IMR-90 (cell line): ENCODE measurements around the gene ADAM12. TPM values are rescaled to one million over a fixed set of nuclear protein-coding genes. Genes with fewer than 3 reads are reported as not detected.

Experiments
- ATAC-seq: fragments of 200-7000 bp; cut with Tn5 transposase; 2 replicates; pipeline ENCODE4 v1.9.1; 2020; ENCODE audit warnings: low read depth, mild to moderate bottlenecking, moderate library complexity
- BruUV-seq: library from RNA; stranded (reverse); fragments of 400-500 nt; replicated peaks from 2 replicates; lab custom pipeline; 2021; lab: Mats Ljungman, UMichigan
- CTCF ChIA-PET: fragments of 300-600 bp; formaldehyde crosslinking; extraction: SDS; loops from one replicate; lab custom pipeline; 2021; ENCODE audit warnings: antibody characterized with exemption; lab: Yijun Ruan, JAX
- POLR2A ChIA-PET: fragments of 300-600 bp; sonication (Branson Sonifier 250); formaldehyde crosslinking; loops from one replicate; lab custom pipeline; 2022; ENCODE audit warnings: antibody characterized with exemption; ENCODE audit not compliant: unreplicated experiment; lab: Charles Lee
- DNase-seq: peaks from one replicate; pipeline ENCODE4 v3.0.0; 2013
- H2AFZ ChIP-seq: replicated peaks from 2 replicates; pipeline ENCODE3; 2013; ENCODE audit warnings: low read length, mild to moderate bottlenecking; ENCODE audit not compliant: poor library complexity
- H2AK5ac ChIP-seq: 2 replicates; pipeline ENCODE4 v1.6.1; 2013; ENCODE audit warnings: low read depth, low read length, inconsistent platforms
- H2AK9ac ChIP-seq: replicated peaks from 2 replicates; pipeline ENCODE3; 2013; ENCODE audit warnings: mild to moderate bottlenecking, low read depth, low read length, moderate library complexity; ENCODE audit not compliant: poor library complexity
- H2BK120ac ChIP-seq: 2 replicates; pipeline ENCODE4 v1.6.1; 2013; ENCODE audit warnings: low read depth, low read length, inconsistent platforms
- H2BK15ac ChIP-seq: 3 replicates; pipeline ENCODE4 v1.6.1; 2013; ENCODE audit warnings: low read depth, low read length, inconsistent platforms
- H2BK20ac ChIP-seq: 2 replicates; pipeline ENCODE4 v1.6.1; 2013; ENCODE audit warnings: low read depth, mild to moderate bottlenecking, inconsistent platforms, low read length, moderate library complexity
- H2BK5ac ChIP-seq: 2 replicates; pipeline ENCODE4 v1.6.1; 2013; ENCODE audit warnings: mild to moderate bottlenecking, low read depth, low read length, inconsistent platforms; ENCODE audit not compliant: poor library complexity, severe bottlenecking
- H3K14ac ChIP-seq: replicated peaks from 2 replicates; pipeline ENCODE4 v1.6.1; 2013; ENCODE audit warnings: low read depth, low read length, inconsistent platforms
- H3K18ac ChIP-seq: 2 replicates; pipeline ENCODE4 v1.6.1; 2013; ENCODE audit warnings: low read depth, low read length, control low read depth
- H3K23ac ChIP-seq: 2 replicates; pipeline ENCODE4 v1.6.1; 2013; ENCODE audit warnings: low read depth, low read length, inconsistent platforms
- H3K27ac ChIP-seq: 2 replicates; pipeline ENCODE4 v1.5.1; 2013; ENCODE audit warnings: mild to moderate bottlenecking, control low read depth, low read length; ENCODE audit not compliant: insufficient read depth
- H3K27me3 ChIP-seq: 2 replicates; pipeline ENCODE4 v1.6.1; 2013; ENCODE audit warnings: low read length; ENCODE audit not compliant: control insufficient read depth, insufficient read depth
- H3K36me3 ChIP-seq: 2 replicates; pipeline ENCODE4 v1.6.1; 2013; ENCODE audit warnings: low read length, mixed read lengths; ENCODE audit not compliant: control insufficient read depth, insufficient read depth
- H3K4ac ChIP-seq: 2 replicates; pipeline ENCODE4 v1.6.1; 2013; ENCODE audit warnings: low read depth, low read length, inconsistent platforms
- H3K4me1 ChIP-seq: 2 replicates; pipeline ENCODE4 v1.6.1; 2013; ENCODE audit warnings: low read length, mixed read lengths; ENCODE audit not compliant: control insufficient read depth, insufficient read depth
- H3K4me2 ChIP-seq: 2 replicates; pipeline ENCODE4 v1.6.1; 2013; ENCODE audit warnings: low read depth, mild to moderate bottlenecking, control low read depth, low read length, moderate library complexity
- H3K4me3 ChIP-seq: 2 replicates; pipeline ENCODE4 v1.5.1; 2013; ENCODE audit warnings: low read depth, mild to moderate bottlenecking, control low read depth, low read length, moderate library complexity; ENCODE audit not compliant: insufficient read depth
- H3K56ac ChIP-seq: 2 replicates; pipeline ENCODE4 v1.6.1; 2013; ENCODE audit warnings: low read length, inconsistent platforms; ENCODE audit not compliant: insufficient read depth; ENCODE audit errors: extremely low read depth
- H3K79me1 ChIP-seq, 2 experiments: 2 replicates each; pipeline ENCODE4 v1.6.1; 2013; ENCODE audit warnings: low read length in 2 of 2, inconsistent platforms in 1 of 2, low read depth in 1 of 2
- H3K9ac ChIP-seq: 2 replicates; pipeline ENCODE4 v1.6.1; 2013; ENCODE audit warnings: low read depth, low read length, control low read depth
- H3K9me1 ChIP-seq: 2 replicates; pipeline ENCODE4 v1.6.1; 2013; ENCODE audit warnings: low read length, inconsistent platforms; ENCODE audit not compliant: insufficient read depth
- H3K9me3 ChIP-seq: 2 replicates; pipeline ENCODE4 v1.6.1; 2013; ENCODE audit warnings: low read length; ENCODE audit not compliant: control insufficient read depth, insufficient read depth
- H4K20me1 ChIP-seq: 2 replicates; pipeline ENCODE4 v1.6.1; 2013; ENCODE audit warnings: low read length, inconsistent platforms; ENCODE audit not compliant: insufficient read depth
- H4K5ac ChIP-seq: 2 replicates; pipeline ENCODE4 v1.6.1; 2013; ENCODE audit warnings: mild to moderate bottlenecking, low read depth, low read length, control low read depth
- H4K8ac ChIP-seq, 2 experiments: 2 replicates each; pipeline ENCODE4 v1.6.1; 2013; ENCODE audit warnings: low read depth in 2 of 2, low read length in 2 of 2, control low read depth in 1 of 2, inconsistent platforms in 1 of 2
- H4K91ac ChIP-seq: 2 replicates; pipeline ENCODE4 v1.6.1; 2013; ENCODE audit warnings: low read depth, low read length, inconsistent platforms; ENCODE audit not compliant: insufficient read depth
- CTCF ChIP-seq: conservative IDR thresholded peaks from 2 replicates; pipeline ENCODE4 v1.5.1; 2012; ENCODE audit warnings: mild to moderate bottlenecking, low read depth, low read length, improper control_type of control experiment
- MAFK ChIP-seq: IDR thresholded peaks from 2 replicates; pipeline ENCODE4 v1.6.1; 2012; ENCODE audit warnings: low read depth, low read length, improper control_type of control experiment
- WGBS, 2 experiments: methylation state at CpG; one replicate each; pipeline versions ENCODE4 v1.1.5 to v1.1.7; 2013; ENCODE audit warnings: missing lambda C conversion rate in 2 of 2; ENCODE audit not compliant: insufficient read length in 1 of 2; ENCODE audit errors: extremely low coverage in 2 of 2; 5-methylcytosine and 5-hydroxymethylcytosine counted together
- dilution Hi-C: fragments of 300-500 bp; cut with HindIII; formaldehyde crosslinking; loops from one replicate; pipeline ENCODE4 v1.14.3; 2018; ENCODE audit warnings: low sequenced_read_pairs; ENCODE audit not compliant: unreplicated experiment
- in situ Hi-C: fragments of 300-500 bp; cut with MboI; formaldehyde crosslinking; loops from 3 replicates; pipeline ENCODE4 v1.14.3; 2019; ENCODE audit warnings: low sequenced_read_pairs, inconsistent platforms, mixed read lengths
- intact Hi-C: fragments of 100-400 bp; cut with micrococcal nuclease; formaldehyde crosslinking; loops from 2 replicates; pipeline ENCODE4 v1.10.0; 2022
- polyA plus RNA-seq, 3 experiments: library from polyadenylated mRNA; depleted of rRNA; stranded (reverse); fragments of >200 nt; gene quantifications; 2 replicates each; pipeline ENCODE4 v1.2.3, GENCODE V29; 2012; ENCODE audit warnings: low replicate concordance in 1 of 3
- total RNA-seq: library from RNA; depleted of rRNA; stranded (reverse); fragments of >200 nt; gene quantifications from 2 replicates; pipeline ENCODE4 v1.2.3, GENCODE V29; 2012

ADAM12 gene
- total and polyA plus RNA-seq, 2 of the 4 experiments (the other 2 are of a cell fraction): 9.6 to 10.2 TPM

DNA sequence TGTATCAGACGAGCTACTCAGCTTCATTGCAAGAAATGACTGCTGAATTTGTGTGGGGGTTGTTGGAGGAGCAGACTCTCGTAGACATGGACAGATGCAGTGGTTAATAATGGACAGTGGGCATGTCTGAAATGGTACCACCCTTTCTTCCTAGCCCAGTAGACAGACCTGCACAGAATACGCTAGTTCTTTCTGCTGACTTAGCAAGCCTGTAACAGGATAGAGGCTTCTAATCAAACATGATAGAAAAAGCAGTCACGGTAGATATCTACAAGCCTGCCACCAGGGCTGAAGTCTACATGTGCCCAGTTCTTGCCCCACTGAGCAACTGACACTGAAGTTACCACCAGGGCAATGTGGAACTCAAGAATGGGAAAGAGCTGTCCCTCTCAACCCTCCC lies 303.9 kb downstream of the ADAM12 start:
- H3K4ac ChIP-seq: no peak overlapping the region
- H3K18ac ChIP-seq: no peak overlapping the region
- H2BK20ac ChIP-seq: no peak overlapping the region
- in situ Hi-C loops (no loop called here), dilution Hi-C loops (no loop called here), intact Hi-C loops (no loop called here)
- no peak overlapping the region for H2BK5ac ChIP-seq
- H2BK15ac ChIP-seq: no peak overlapping the region
- CTCF ChIA-PET: no interaction called here
- no peak overlapping the region for H3K56ac ChIP-seq
- POLR2A ChIA-PET: no interaction called here
- no peak overlapping the region for H3K4me2 ChIP-seq
- peaks cover 5% of the 10 kb centered on the region for H3K4me1 ChIP-seq
- H3K14ac ChIP-seq: no peak overlapping the region
- H3K23ac ChIP-seq: no peak overlapping the region
- H4K5ac ChIP-seq: no peak overlapping the region
- 100% methylated on average over 1 of the region's 4 CpGs; no CpG with 5 or more reads in 1 of the 2 experiments for WGBS, 2 experiments
- no peaks in the 10 kb centered on the region for H3K79me1 ChIP-seq
- no peaks in the 10 kb centered on the region for H3K9me3 ChIP-seq
- H4K20me1 ChIP-seq: no peaks in the 10 kb centered on the region
- no peak overlapping the region for H3K9ac ChIP-seq
- H4K8ac ChIP-seq: no peak overlapping the region
- no peak overlapping the region for H2AK5ac ChIP-seq
- no peak overlapping the region for H3K4me3 ChIP-seq
- ATAC-seq (no peak), DNase-seq (no peak)
- no peak overlapping the region for H2BK120ac ChIP-seq
- no peak overlapping the region for H2AK9ac ChIP-seq
- BruUV-seq: no TSS peak
- no peak overlapping the region for H4K91ac ChIP-seq
- H3K27me3 ChIP-seq: no peaks in the 10 kb centered on the region
- H3K27ac ChIP-seq: no peak overlapping the region
- no peaks in the 10 kb centered on the region; the same call in 1 of the 2 replicates for H3K9me1 ChIP-seq
- no peak overlapping the region for H2AFZ ChIP-seq
- no peaks in the 10 kb centered on the region for H3K36me3 ChIP-seq
- TF ChIP-seq CTCF (no peak), MAFK (peak; percentile 23; the same call in 1 of the 2 replicates)
